ENCODE data around the gene SETD5.

The SETD5 gene

GRCh38 chr3:9409981-9410854 lies 12.8 kb downstream of the SETD5 start:
- TF ChIP-seq, protein P1, sequence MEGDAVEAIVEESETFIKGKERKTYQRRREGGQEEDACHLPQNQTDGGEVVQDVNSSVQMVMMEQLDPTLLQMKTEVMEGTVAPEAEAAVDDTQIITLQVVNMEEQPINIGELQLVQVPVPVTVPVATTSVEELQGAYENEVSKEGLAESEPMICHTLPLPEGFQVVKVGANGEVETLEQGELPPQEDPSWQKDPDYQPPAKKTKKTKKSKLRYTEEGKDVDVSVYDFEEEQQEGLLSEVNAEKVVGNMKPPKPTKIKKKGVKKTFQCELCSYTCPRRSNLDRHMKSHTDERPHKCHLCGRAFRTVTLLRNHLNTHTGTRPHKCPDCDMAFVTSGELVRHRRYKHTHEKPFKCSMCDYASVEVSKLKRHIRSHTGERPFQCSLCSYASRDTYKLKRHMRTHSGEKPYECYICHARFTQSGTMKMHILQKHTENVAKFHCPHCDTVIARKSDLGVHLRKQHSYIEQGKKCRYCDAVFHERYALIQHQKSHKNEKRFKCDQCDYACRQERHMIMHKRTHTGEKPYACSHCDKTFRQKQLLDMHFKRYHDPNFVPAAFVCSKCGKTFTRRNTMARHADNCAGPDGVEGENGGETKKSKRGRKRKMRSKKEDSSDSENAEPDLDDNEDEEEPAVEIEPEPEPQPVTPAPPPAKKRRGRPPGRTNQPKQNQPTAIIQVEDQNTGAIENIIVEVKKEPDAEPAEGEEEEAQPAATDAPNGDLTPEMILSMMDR (IDR thresholded peaks at IDR 0.05; ENCODE audit: extremely low read depth, missing control alignments) = no peak
- no peak for DNase-seq (ENCODE audit: low spot score)

DNA sequence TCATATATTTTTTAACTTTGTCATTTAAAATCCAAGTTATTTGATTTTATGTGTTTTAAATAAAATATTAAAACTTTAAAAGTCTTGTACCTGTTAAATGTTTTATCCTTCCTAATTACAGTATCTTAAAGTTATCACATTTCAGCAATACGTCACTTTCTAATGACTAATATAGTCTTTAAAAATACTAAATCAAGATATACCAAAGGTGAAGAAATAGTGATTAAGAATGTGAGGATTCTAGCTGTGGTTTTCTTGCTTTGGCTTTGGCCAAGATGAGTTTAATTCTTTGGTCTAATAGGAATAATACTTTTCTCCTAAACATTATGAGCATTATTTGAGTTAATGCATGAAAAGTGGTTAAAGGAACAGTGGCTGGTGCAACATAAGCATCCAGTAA lies 13.9 kb downstream of the SETD5 start:
- TF ChIP-seq, protein P1 (IDR thresholded peaks at IDR 0.05; ENCODE audit: extremely low read depth, missing control alignments) = no peak
- DNase-seq (ENCODE audit: low spot score) = no peak

- TF ChIP-seq, protein P1 (IDR thresholded peaks at IDR 0.05; ENCODE audit: extremely low read depth, missing control alignments) = no peak
- no peak for DNase-seq (ENCODE audit: low spot score)
Observed at GRCh38 chr3:9412293-9412692, 14.9 kb downstream of the SETD5 start.

DNA sequence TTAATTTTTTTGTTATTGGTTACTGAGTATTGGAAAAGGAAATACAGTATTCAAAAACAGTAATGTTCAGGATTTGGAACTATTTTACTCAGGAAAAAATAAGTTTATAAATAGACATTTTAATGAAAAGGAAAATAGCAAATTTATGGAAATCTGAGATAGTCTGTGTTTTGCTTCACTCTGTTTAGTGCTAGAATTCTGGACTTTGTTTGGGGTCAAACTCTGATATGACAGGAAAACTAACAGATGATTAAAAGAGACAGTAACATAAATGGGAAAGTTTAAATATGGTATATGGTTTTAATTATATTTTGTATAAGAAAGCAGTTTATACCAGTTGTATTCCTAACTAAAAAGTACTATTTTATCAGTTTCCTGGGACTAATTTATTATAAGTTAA lies 17.4 kb downstream of the SETD5 start:
- DNase-seq (ENCODE audit: low spot score) = no peak
- TF ChIP-seq, protein P1 (IDR thresholded peaks at IDR 0.05; ENCODE audit: extremely low read depth, missing control alignments) = no peak

GRCh38 chr3:9415485-9416138 lies 18.2 kb downstream of the SETD5 start:
- DNase-seq (ENCODE audit: low spot score) = no peak
- TF ChIP-seq, protein P1 (IDR thresholded peaks at IDR 0.05; ENCODE audit: extremely low read depth, missing control alignments) = no peak

GRCh38 chr3:9416139-9416780 lies 18.8 kb downstream of the SETD5 start:
- DNase-seq (ENCODE audit: low spot score) = no peak
- TF ChIP-seq, protein P1 (IDR thresholded peaks at IDR 0.05; ENCODE audit: extremely low read depth, missing control alignments) = no peak
